Parathyroid adenoma (tissue), 2 donors: ENCODE results near the gene PDCD4.

Experiments used
- H2AFZ ChIP-seq: fragments of 300-600 bp; sonication (generic); one replicate; pipeline ENCODE4 v1.7.0; 2017; ENCODE audit warnings: antibody characterized with exemption, mild to moderate bottlenecking
- H3K27ac ChIP-seq: fragments of 300-600 bp; sonication (generic); one replicate; pipeline ENCODE4 v1.7.0; 2017
- H3K27me3 ChIP-seq: fragments of 300-600 bp; sonication (generic); one replicate; pipeline ENCODE4 v1.7.0; 2017; ENCODE audit warnings: low read length; ENCODE audit not compliant: control insufficient read depth, insufficient read depth
- H3K36me3 ChIP-seq: fragments of 300-600 bp; sonication (generic); one replicate; pipeline ENCODE4 v1.7.0; 2017; ENCODE audit warnings: low read length; ENCODE audit not compliant: control insufficient read depth, insufficient read depth
- H3K4me1 ChIP-seq: fragments of 300-600 bp; sonication (generic); one replicate; pipeline ENCODE4 v1.7.0; 2017; ENCODE audit warnings: control low read depth
- H3K4me2 ChIP-seq: fragments of 300-600 bp; sonication (generic); one replicate; pipeline ENCODE4 v1.7.0; 2017; ENCODE audit warnings: low read length
- H3K4me3 ChIP-seq: fragments of 300-600 bp; sonication (generic); one replicate; pipeline ENCODE4 v1.7.0; 2017; ENCODE audit warnings: low read depth, low read length
- H3K79me2 ChIP-seq: fragments of 300-600 bp; sonication (generic); one replicate; pipeline ENCODE4 v1.7.0; 2017; ENCODE audit warnings: control low read depth
- H3K9ac ChIP-seq: fragments of 300-600 bp; sonication (generic); one replicate; pipeline ENCODE4 v1.7.0; 2017; ENCODE audit warnings: mild to moderate bottlenecking
- H3K9me3 ChIP-seq: fragments of 300-600 bp; sonication (generic); one replicate; pipeline ENCODE4 v1.7.0; 2017; ENCODE audit warnings: low read length; ENCODE audit not compliant: control insufficient read depth
- CTCF ChIP-seq: fragments of 300-600 bp; sonication (generic); IDR thresholded peaks from one replicate; pipeline ENCODE4 v1.7.0; 2017; ENCODE audit warnings: antibody characterized with exemption, mild to moderate bottlenecking
- donor health status: primary hyperparathyroidism.

Gene PDCD4

GRCh38 chr10:110861930-110862649 is 9.6 kb upstream of the PDCD4 start:
- no peak overlapping the region for H2AFZ ChIP-seq
- no peak overlapping the region for H3K9ac ChIP-seq

GRCh38 chr10:110862961-110863360 is 8.8 kb upstream of the PDCD4 start:
- TF ChIP-seq CTCF: no peak
- Histone ChIP-seq H3K4me3 (no peak overlapping the region), H3K36me3 (no peaks in the 10 kb centered on the region), H3K4me1 (peaks cover 71% of the 10 kb centered on the region), H3K9ac (no peak overlapping the region), H3K4me2 (no peak overlapping the region), H3K9me3 (no peaks in the 10 kb centered on the region), H3K27ac (peak overlapping the region; percentile 31), H3K27me3 (no peaks in the 10 kb centered on the region), H2AFZ (peak overlapping the region; percentile 0), H3K79me2 (no peaks in the 10 kb centered on the region)

More at GRCh38 chr10:110861930-110862649, 9.6 kb upstream of the PDCD4 start:
- Histone ChIP-seq H3K4me2 (no peak overlapping the region), H3K27me3 (no peaks in the 10 kb centered on the region), H3K9me3 (no peaks in the 10 kb centered on the region), H3K4me1 (peaks cover 69% of the 10 kb centered on the region), H3K27ac (peak overlapping the region; percentile 31), H3K79me2 (no peaks in the 10 kb centered on the region), H3K36me3 (no peaks in the 10 kb centered on the region), H3K4me3 (no peak overlapping the region)
- no peak for TF ChIP-seq CTCF

- no peaks in the 10 kb centered on the region for H3K27me3 ChIP-seq
- no peak overlapping the region for H3K27ac ChIP-seq
Measured at GRCh38 chr10:110863361-110863760, 8.4 kb upstream of the PDCD4 start.

GRCh38 chr10:110863956-110864355 is 7.8 kb upstream of the PDCD4 start:
- H3K4me1 ChIP-seq: peaks cover 70% of the 10 kb centered on the region

More at GRCh38 chr10:110863361-110863760, 8.4 kb upstream of the PDCD4 start:
- no peaks in the 10 kb centered on the region for H3K36me3 ChIP-seq
- no peaks in the 10 kb centered on the region for H3K9me3 ChIP-seq
- H3K9ac ChIP-seq: no peak overlapping the region
- TF ChIP-seq CTCF: no peak
- H3K4me2 ChIP-seq: no peak overlapping the region
- peaks cover 71% of the 10 kb centered on the region for H3K4me1 ChIP-seq
- H3K79me2 ChIP-seq: no peaks in the 10 kb centered on the region
- no peak overlapping the region for H3K4me3 ChIP-seq
- H2AFZ ChIP-seq: no peak overlapping the region

More at GRCh38 chr10:110863956-110864355, 7.8 kb upstream of the PDCD4 start:
- H2AFZ ChIP-seq: no peak overlapping the region
- no peak overlapping the region for H3K4me3 ChIP-seq
- H3K36me3 ChIP-seq: no peaks in the 10 kb centered on the region
- TF ChIP-seq CTCF: no peak
- no peaks in the 10 kb centered on the region for H3K27me3 ChIP-seq
- H3K9me3 ChIP-seq: no peaks in the 10 kb centered on the region
- no peaks in the 10 kb centered on the region for H3K79me2 ChIP-seq
- H3K9ac ChIP-seq: no peak overlapping the region
- no peak overlapping the region for H3K4me2 ChIP-seq
- peak overlapping the region; percentile 79 for H3K27ac ChIP-seq
